K562 (cell line): ENCODE results near the gene P2RY11. TPM values are rescaled to one million over a fixed set of nuclear protein-coding genes. Genes with fewer than 3 reads are reported as not detected.

Experiments
- KDM1A ChIP-seq, 2 experiments: fragments of 450-650 bp; IDR thresholded peaks; 2 replicates each; pipeline ENCODE4 v1.6.1; 2016; ENCODE audit warnings: mild to moderate bottlenecking in 2 of 2
- MYBL2 ChIP-seq, 2 experiments: fragments of 450-650 bp in 1 of 2; sonication (generic) in 1 of 2; formaldehyde crosslinking in 1 of 2; IDR thresholded peaks; 2 replicates each; pipeline versions ENCODE4 v1.6.1 to v1.8.1; 2017 to 2022; ENCODE audit warnings: borderline replicate concordance in 1 of 2, inconsistent platforms in 1 of 2, low read depth in 1 of 2, mild to moderate bottlenecking in 1 of 2, missing genetic modification reagents in 1 of 2, moderate library complexity in 1 of 2
- POLR3A ChIP-seq: IDR thresholded peaks from 2 replicates; pipeline ENCODE4 v1.6.1; 2011; ENCODE audit warnings: borderline replicate concordance, mild to moderate bottlenecking, moderate library complexity; ENCODE audit not compliant: insufficient read length, insufficient read depth; ENCODE audit errors: extremely low read depth
- POLR3G ChIP-seq: IDR thresholded peaks from 2 replicates; pipeline ENCODE4 v1.6.1; 2011; ENCODE audit not compliant: insufficient read length, insufficient replicate concordance; ENCODE audit errors: extremely low read depth
- STAT5B ChIP-seq: fragments of 250-450 bp; sonication (Bioruptor Pico); IDR thresholded peaks from 2 replicates; pipeline ENCODE4 v1.8.0; 2021; ENCODE audit warnings: mild to moderate bottlenecking, inconsistent platforms
- ZNF589 ChIP-seq: fragments of 200-800 bp; sonication (Bioruptor generic); IDR thresholded peaks from 2 replicates; pipeline ENCODE4 v1.6.1; 2016; ENCODE audit warnings: low read depth, missing genetic modification characterization, missing compliant biosample characterization
- polyA plus RNA-seq, 8 experiments: library from polyadenylated mRNA; depleted of rRNA in 4 of 8; stranded (reverse) in 5 of 8; unstranded in 3 of 8; fragments of >200 nt; fragmentation: Nextera tagmentation in 2 of 8; fragmentation: Illumina TruSeq in 1 of 8; extraction: Ambion mirVana in 2 of 8; extraction: Trizol in 1 of 8; gene quantifications; 2 replicates each; pipeline versions ENCODE4 v1.2.1 to v1.2.3, GENCODE V29; 2011 to 2014; ENCODE audit warnings: inconsistent platforms in 1 of 8, missing spikeins in 1 of 8
- total RNA-seq, 7 experiments: library from RNA; depleted of rRNA in 6 of 7; stranded (reverse); fragments of >200 nt in 6 of 7; fragmentation: Illumina TruSeq in 2 of 7; extraction: Trizol in 2 of 7; gene quantifications; 2 replicates each; pipeline versions ENCODE4 v1.2.1 to v1.2.3, GENCODE V29; 2011 to 2021; ENCODE audit warnings: low replicate concordance in 1 of 7
- TF ChIP-seq, protein P1 (sequence below), 2 experiments: fragments of 450-650 bp; IDR thresholded peaks; 2 replicates each; pipeline ENCODE4 v1.6.1; 2016
- TF ChIP-seq, protein P2 (sequence below): fragments of 250-450 bp; sonication (Bioruptor Pico); IDR thresholded peaks from 2 replicates; pipeline ENCODE4 v1.6.1; 2021; ENCODE audit warnings: mild to moderate bottlenecking
- TF ChIP-seq, protein P3 (sequence below): fragments of 250-450 bp; sonication (Bioruptor Pico); IDR thresholded peaks from 2 replicates; pipeline ENCODE4 v1.4.0; 2020
- TF ChIP-seq, protein P4 (sequence below), 2 experiments: fragments of 450-650 bp; formaldehyde crosslinking in 1 of 2; IDR thresholded peaks; 2 replicates each; pipeline versions ENCODE4 v1.4.0 to v1.6.1; 2014 to 2020; ENCODE audit warnings: mild to moderate bottlenecking in 2 of 2, borderline replicate concordance in 1 of 2, low read depth in 1 of 2

The P2RY11 gene
- total and polyA plus RNA-seq, 9 of the 15 experiments (the other 6 are each of a cell fraction or from before 2014, with no cell fraction given), result 0.03 to 10.1 (median 1.5) TPM

- TF ChIP-seq, protein P1, sequence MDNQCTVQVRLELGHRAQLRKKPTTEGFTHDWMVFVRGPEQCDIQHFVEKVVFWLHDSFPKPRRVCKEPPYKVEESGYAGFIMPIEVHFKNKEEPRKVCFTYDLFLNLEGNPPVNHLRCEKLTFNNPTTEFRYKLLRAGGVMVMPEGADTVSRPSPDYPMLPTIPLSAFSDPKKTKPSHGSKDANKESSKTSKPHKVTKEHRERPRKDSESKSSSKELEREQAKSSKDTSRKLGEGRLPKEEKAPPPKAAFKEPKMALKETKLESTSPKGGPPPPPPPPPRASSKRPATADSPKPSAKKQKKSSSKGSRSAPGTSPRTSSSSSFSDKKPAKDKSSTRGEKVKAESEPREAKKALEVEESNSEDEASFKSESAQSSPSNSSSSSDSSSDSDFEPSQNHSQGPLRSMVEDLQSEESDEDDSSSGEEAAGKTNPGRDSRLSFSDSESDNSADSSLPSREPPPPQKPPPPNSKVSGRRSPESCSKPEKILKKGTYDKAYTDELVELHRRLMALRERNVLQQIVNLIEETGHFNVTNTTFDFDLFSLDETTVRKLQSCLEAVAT (IDR thresholded peaks at IDR 0.05), result no peak
- TF ChIP-seq, protein P2, sequence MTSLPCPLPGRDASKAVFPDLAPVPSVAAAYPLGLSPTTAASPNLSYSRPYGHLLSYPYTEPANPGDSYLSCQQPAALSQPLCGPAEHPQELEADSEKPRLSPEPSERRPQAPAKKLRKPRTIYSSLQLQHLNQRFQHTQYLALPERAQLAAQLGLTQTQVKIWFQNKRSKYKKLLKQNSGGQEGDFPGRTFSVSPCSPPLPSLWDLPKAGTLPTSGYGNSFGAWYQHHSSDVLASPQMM, result no peak
- no peak for TF ChIP-seq STAT5B (CRISPR knock-in tag)
- TF ChIP-seq, protein P3, sequence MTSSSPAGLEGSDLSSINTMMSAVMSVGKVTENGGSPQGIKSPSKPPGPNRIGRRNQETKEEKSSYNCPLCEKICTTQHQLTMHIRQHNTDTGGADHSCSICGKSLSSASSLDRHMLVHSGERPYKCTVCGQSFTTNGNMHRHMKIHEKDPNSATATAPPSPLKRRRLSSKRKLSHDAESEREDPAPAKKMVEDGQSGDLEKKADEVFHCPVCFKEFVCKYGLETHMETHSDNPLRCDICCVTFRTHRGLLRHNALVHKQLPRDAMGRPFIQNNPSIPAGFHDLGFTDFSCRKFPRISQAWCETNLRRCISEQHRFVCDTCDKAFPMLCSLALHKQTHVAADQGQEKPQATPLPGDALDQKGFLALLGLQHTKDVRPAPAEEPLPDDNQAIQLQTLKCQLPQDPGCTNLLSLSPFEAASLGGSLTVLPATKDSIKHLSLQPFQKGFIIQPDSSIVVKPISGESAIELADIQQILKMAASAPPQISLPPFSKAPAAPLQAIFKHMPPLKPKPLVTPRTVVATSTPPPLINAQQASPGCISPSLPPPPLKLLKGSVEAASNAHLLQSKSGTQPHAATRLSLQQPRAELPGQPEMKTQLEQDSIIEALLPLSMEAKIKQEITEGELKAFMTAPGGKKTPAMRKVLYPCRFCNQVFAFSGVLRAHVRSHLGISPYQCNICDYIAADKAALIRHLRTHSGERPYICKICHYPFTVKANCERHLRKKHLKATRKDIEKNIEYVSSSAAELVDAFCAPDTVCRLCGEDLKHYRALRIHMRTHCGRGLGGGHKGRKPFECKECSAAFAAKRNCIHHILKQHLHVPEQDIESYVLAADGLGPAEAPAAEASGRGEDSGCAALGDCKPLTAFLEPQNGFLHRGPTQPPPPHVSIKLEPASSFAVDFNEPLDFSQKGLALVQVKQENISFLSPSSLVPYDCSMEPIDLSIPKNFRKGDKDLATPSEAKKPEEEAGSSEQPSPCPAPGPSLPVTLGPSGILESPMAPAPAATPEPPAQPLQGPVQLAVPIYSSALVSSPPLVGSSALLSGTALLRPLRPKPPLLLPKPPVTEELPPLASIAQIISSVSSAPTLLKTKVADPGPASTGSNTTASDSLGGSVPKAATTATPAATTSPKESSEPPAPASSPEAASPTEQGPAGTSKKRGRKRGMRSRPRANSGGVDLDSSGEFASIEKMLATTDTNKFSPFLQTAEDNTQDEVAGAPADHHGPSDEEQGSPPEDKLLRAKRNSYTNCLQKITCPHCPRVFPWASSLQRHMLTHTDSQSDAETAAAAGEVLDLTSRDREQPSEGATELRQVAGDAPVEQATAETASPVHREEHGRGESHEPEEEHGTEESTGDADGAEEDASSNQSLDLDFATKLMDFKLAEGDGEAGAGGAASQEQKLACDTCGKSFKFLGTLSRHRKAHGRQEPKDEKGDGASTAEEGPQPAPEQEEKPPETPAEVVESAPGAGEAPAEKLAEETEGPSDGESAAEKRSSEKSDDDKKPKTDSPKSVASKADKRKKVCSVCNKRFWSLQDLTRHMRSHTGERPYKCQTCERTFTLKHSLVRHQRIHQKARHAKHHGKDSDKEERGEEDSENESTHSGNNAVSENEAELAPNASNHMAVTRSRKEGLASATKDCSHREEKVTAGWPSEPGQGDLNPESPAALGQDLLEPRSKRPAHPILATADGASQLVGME (CRISPR knock-in tag), result no peak
- TF ChIP-seq, protein P4, sequence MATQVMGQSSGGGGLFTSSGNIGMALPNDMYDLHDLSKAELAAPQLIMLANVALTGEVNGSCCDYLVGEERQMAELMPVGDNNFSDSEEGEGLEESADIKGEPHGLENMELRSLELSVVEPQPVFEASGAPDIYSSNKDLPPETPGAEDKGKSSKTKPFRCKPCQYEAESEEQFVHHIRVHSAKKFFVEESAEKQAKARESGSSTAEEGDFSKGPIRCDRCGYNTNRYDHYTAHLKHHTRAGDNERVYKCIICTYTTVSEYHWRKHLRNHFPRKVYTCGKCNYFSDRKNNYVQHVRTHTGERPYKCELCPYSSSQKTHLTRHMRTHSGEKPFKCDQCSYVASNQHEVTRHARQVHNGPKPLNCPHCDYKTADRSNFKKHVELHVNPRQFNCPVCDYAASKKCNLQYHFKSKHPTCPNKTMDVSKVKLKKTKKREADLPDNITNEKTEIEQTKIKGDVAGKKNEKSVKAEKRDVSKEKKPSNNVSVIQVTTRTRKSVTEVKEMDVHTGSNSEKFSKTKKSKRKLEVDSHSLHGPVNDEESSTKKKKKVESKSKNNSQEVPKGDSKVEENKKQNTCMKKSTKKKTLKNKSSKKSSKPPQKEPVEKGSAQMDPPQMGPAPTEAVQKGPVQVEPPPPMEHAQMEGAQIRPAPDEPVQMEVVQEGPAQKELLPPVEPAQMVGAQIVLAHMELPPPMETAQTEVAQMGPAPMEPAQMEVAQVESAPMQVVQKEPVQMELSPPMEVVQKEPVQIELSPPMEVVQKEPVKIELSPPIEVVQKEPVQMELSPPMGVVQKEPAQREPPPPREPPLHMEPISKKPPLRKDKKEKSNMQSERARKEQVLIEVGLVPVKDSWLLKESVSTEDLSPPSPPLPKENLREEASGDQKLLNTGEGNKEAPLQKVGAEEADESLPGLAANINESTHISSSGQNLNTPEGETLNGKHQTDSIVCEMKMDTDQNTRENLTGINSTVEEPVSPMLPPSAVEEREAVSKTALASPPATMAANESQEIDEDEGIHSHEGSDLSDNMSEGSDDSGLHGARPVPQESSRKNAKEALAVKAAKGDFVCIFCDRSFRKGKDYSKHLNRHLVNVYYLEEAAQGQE (IDR thresholded peaks at IDR 0.05; ENCODE audit: borderline replicate concordance), result no peak
- TF ChIP-seq, protein P4 (CRISPR knock-in tag; IDR thresholded peaks at IDR 0.05; ENCODE audit: low read depth), result no peak
- no peak for TF ChIP-seq POLR3G
- TF ChIP-seq ZNF589 (CRISPR knock-in tag), result peak; percentile 39; the same call in 1 of the 2 replicates
- TF ChIP-seq KDM1A (IDR thresholded peaks at IDR 0.05), result peak in 1 of 2 experiments; percentile 45; a peak in 1 of 4 replicates
- TF ChIP-seq MYBL2 (IDR thresholded peaks at IDR 0.05; ENCODE audit: low read depth), result no peak
- TF ChIP-seq MYBL2 (CRISPR knock-in tag; IDR thresholded peaks at IDR 0.05; ENCODE audit: borderline replicate concordance), result no peak
- no peak for TF ChIP-seq POLR3A
These were observed 24.8 kb upstream of the P2RY11 start (continued) for GRCh38 chr19:10086591-10087192.
